ENCODE measurements around the gene ALDH8A1. TPM values are rescaled to one million over a fixed set of nuclear protein-coding genes. Genes with fewer than 3 reads are reported as not detected.
A peak's percentile ranks its signal among the peaks of the same experiment; 100 is the strongest.

The ALDH8A1 gene
- total and polyA plus RNA-seq, 10 of the 15 experiments (the other 5 are each of a cell fraction or from before 2014, with no cell fraction given) = 0.13 to 1.8 (median 0.62) TPM; not detected in 3

DNA sequence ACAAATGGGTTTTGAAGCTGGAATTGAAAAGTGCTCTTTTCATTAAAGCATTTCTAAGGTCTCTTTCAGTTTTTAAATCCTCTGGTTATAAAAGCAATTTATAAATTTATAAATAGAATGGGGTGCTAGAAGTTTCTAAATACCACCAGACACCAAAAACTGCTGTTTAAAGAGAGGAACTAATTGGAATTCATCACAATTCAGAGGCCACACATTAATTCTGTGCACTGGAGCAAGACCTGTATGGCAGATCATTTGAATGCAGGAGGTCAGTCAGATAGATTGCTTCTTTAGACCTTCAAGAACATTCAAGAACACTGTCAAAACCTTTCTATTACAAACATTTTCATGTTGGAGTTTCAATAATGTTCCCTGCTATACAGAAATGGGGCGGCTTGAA, 55.1 kb downstream of the ALDH8A1 start:
- Histone ChIP-seq H3K4me3 (no peak overlapping the region), H3K9me3 (replicated peaks; ENCODE audit: control insufficient read depth, insufficient read depth, low read length) (peaks cover 6% of the 10 kb centered on the region; the same call in 2 of the 3 replicates), H3K4me2 (ENCODE audit: control insufficient read depth, insufficient read depth) (no peak overlapping the region), H2AFZ (ENCODE audit: control insufficient read depth, low read depth, low read length) (no peak overlapping the region), H3K4me1 (ENCODE audit: control insufficient read depth, insufficient read depth, low read length) (no peaks in the 10 kb centered on the region), H3K36me3 (ENCODE audit: control insufficient read depth in 2 of 2, insufficient read depth in 2 of 2, low read length in 1 of 2) (no peaks in the 10 kb centered on the region), H3K27ac (ENCODE audit: control insufficient read depth, insufficient read depth) (no peak overlapping the region), H3K9ac (ENCODE audit: control insufficient read depth, insufficient read depth, low read length) (no peak overlapping the region), H4K20me1 (ENCODE audit: control insufficient read depth, insufficient read depth) (no peaks in the 10 kb centered on the region), H3K27me3 (replicated peaks in 1 of 2; ENCODE audit: control insufficient read depth in 2 of 2, insufficient read depth in 2 of 2, low read length in 1 of 2) (no peaks in the 10 kb centered on the region; a peak in 2 of 4 replicates), H3K79me2 (ENCODE audit: control insufficient read depth, insufficient read depth, low read length) (no peaks in the 10 kb centered on the region)
- ChIA-PET POLR2A (no interaction called here), RAD21 (ENCODE audit: unreplicated experiment) (no interaction called here), CTCF (no interaction called here), SMC1A (ENCODE audit: uncharacterized antibody, unreplicated experiment) (interaction anchor here (1.3 kb wide), 1 partner anchor 25 kb away, joined by 3 read pairs; no protein-coding TSS in a partner anchor)
- intact Hi-C loops (cut with micrococcal nuclease; ENCODE audit: unreplicated experiment) = no loop called here
- DNase-seq (ENCODE audit: low read depth, low spot score) (no peak), FAIRE-seq (no peak), ATAC-seq (no peak)
- in situ Hi-C loops (cut with MboI) = no loop called here
- WGBS (ENCODE audit: insufficient coverage, insufficient replicate concordance, low lambda C conversion rate, missing lambda C conversion rate) = 27% methylated on average over 1 of the region's 1 CpG
- BruUV-seq (replicated peaks) = no TSS peak
- TF ChIP-seq MTA2 (IDR thresholded peaks at IDR 0.05; ENCODE audit: low read depth) (peak; percentile 78), HDGF (IDR thresholded peaks at IDR 0.05) (no peak), GATAD2B (conservative IDR thresholded peaks at IDR 0.05; ENCODE audit: low read depth) (no peak), KDM1A (IDR thresholded peaks at IDR 0.05; ENCODE audit: borderline replicate concordance) (no peak), BHLHE40 (IDR thresholded peaks at IDR 0.05; ENCODE audit: borderline replicate concordance in 1 of 2, low read depth in 2 of 2, low read length in 1 of 2) (no peak), IRF4 (IDR thresholded peaks at IDR 0.05; ENCODE audit: low read depth, low read length) (no peak), PAX5 (IDR thresholded peaks at IDR 0.05; ENCODE audit: borderline replicate concordance, low read depth, low read length) (0 out of 2 replicates have a peak, but pooled peaks have one; percentile 11)
- TF ChIP-seq, protein P1, sequence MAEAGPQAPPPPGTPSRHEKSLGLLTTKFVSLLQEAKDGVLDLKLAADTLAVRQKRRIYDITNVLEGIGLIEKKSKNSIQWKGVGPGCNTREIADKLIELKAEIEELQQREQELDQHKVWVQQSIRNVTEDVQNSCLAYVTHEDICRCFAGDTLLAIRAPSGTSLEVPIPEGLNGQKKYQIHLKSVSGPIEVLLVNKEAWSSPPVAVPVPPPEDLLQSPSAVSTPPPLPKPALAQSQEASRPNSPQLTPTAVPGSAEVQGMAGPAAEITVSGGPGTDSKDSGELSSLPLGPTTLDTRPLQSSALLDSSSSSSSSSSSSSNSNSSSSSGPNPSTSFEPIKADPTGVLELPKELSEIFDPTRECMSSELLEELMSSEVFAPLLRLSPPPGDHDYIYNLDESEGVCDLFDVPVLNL (IDR thresholded peaks at IDR 0.05; ENCODE audit: low read depth, low read length) = no peak

DNA sequence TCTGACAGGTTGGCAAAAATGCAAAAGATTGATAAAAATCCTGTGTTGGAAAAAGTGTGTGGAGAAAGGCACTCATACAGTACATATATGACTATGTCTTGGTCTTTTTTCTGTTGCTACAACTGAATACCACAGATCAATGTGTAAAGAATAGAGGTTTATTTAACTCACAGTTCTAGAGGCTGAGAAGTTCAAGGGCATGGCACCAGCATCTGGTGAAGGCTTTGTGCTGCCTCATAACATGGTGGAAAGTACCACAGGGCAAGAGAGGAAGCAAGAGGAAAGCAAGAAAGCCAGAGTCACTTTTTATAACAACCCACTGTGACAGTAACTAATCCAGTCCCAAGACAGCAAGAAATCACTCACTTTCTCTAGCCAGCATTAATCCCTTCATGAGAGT, 57.5 kb downstream of the ALDH8A1 start:
- no peak for DNase-seq (ENCODE audit: low read depth, low spot score)
- intact Hi-C loops (cut with micrococcal nuclease; ENCODE audit: unreplicated experiment) = no loop called here
- H3K27ac ChIP-seq (ENCODE audit: control insufficient read depth, insufficient read depth) = no peak overlapping the region
- no TSS peak for BruUV-seq (replicated peaks)
- no peak overlapping the region for H3K4me3 ChIP-seq
- H3K4me2 ChIP-seq (ENCODE audit: control insufficient read depth, insufficient read depth) = no peak overlapping the region
- no peak for FAIRE-seq
- ChIA-PET RAD21 (ENCODE audit: unreplicated experiment) (no interaction called here), CTCF (no interaction called here), POLR2A (no interaction called here), SMC1A (ENCODE audit: uncharacterized antibody, unreplicated experiment) (interaction anchor here (1.3 kb wide), 1 partner anchor 48 kb away, joined by 3 read pairs; no protein-coding TSS in a partner anchor)
- H4K20me1 ChIP-seq (ENCODE audit: control insufficient read depth, insufficient read depth) = no peaks in the 10 kb centered on the region
- H3K4me1 ChIP-seq (ENCODE audit: control insufficient read depth, insufficient read depth, low read length) = no peaks in the 10 kb centered on the region
- H3K36me3 ChIP-seq (ENCODE audit: control insufficient read depth in 2 of 2, insufficient read depth in 2 of 2, low read length in 1 of 2) = no peaks in the 10 kb centered on the region
- H3K79me2 ChIP-seq (ENCODE audit: control insufficient read depth, insufficient read depth, low read length) = no peaks in the 10 kb centered on the region
- peaks cover 6% of the 10 kb centered on the region; the same call in 2 of the 3 replicates for H3K9me3 ChIP-seq (replicated peaks; ENCODE audit: control insufficient read depth, insufficient read depth, low read length)
- in situ Hi-C loops (cut with MboI) = no loop called here
- H3K27me3 ChIP-seq (replicated peaks in 1 of 2; ENCODE audit: control insufficient read depth in 2 of 2, insufficient read depth in 2 of 2, low read length in 1 of 2) = no peaks in the 10 kb centered on the region; a peak in 2 of 4 replicates
- H2AFZ ChIP-seq (ENCODE audit: control insufficient read depth, low read depth, low read length) = no peak overlapping the region
- H3K9ac ChIP-seq (ENCODE audit: control insufficient read depth, insufficient read depth, low read length) = no peak overlapping the region
- no peak for ATAC-seq
- TF ChIP-seq CREM (IDR thresholded peaks at IDR 0.05; ENCODE audit: low read depth) = no peak
- TF ChIP-seq ZNF207 (IDR thresholded peaks at IDR 0.05; ENCODE audit: borderline replicate concordance) = no peak
- TF ChIP-seq GABPA (IDR thresholded peaks at IDR 0.05; ENCODE audit: low read depth) = no peak
- no peak for TF ChIP-seq POLR2A (IDR thresholded peaks at IDR 0.05; ENCODE audit: low read depth, low read length)
- TF ChIP-seq EED (IDR thresholded peaks at IDR 0.05; ENCODE audit: low read depth) = no peak
- no peak for TF ChIP-seq ASH2L (IDR thresholded peaks at IDR 0.05; ENCODE audit: borderline replicate concordance, low read depth)
- TF ChIP-seq, protein P2, sequence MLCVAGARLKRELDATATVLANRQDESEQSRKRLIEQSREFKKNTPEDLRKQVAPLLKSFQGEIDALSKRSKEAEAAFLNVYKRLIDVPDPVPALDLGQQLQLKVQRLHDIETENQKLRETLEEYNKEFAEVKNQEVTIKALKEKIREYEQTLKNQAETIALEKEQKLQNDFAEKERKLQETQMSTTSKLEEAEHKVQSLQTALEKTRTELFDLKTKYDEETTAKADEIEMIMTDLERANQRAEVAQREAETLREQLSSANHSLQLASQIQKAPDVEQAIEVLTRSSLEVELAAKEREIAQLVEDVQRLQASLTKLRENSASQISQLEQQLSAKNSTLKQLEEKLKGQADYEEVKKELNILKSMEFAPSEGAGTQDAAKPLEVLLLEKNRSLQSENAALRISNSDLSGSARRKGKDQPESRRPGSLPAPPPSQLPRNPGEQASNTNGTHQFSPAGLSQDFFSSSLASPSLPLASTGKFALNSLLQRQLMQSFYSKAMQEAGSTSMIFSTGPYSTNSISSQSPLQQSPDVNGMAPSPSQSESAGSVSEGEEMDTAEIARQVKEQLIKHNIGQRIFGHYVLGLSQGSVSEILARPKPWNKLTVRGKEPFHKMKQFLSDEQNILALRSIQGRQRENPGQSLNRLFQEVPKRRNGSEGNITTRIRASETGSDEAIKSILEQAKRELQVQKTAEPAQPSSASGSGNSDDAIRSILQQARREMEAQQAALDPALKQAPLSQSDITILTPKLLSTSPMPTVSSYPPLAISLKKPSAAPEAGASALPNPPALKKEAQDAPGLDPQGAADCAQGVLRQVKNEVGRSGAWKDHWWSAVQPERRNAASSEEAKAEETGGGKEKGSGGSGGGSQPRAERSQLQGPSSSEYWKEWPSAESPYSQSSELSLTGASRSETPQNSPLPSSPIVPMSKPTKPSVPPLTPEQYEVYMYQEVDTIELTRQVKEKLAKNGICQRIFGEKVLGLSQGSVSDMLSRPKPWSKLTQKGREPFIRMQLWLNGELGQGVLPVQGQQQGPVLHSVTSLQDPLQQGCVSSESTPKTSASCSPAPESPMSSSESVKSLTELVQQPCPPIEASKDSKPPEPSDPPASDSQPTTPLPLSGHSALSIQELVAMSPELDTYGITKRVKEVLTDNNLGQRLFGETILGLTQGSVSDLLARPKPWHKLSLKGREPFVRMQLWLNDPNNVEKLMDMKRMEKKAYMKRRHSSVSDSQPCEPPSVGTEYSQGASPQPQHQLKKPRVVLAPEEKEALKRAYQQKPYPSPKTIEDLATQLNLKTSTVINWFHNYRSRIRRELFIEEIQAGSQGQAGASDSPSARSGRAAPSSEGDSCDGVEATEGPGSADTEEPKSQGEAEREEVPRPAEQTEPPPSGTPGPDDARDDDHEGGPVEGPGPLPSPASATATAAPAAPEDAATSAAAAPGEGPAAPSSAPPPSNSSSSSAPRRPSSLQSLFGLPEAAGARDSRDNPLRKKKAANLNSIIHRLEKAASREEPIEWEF (IDR thresholded peaks at IDR 0.05; ENCODE audit: insufficient replicate concordance, low read depth, low read length) = no peak
